Ishikawa (cell line): ENCODE data around the gene SOX10.

Source experiments
- CEBPB ChIP-seq: IDR thresholded peaks from 2 replicates; pipeline ENCODE4 v1.6.1; 2012
- EGR1 ChIP-seq: IDR thresholded peaks from 2 replicates; pipeline ENCODE4 v1.6.1; 2012
- EP300 ChIP-seq: IDR thresholded peaks from 2 replicates; pipeline ENCODE4 v1.6.1; 2012; ENCODE audit warnings: borderline replicate concordance
- MAX ChIP-seq: IDR thresholded peaks from 2 replicates; pipeline ENCODE4 v1.6.1; 2012
- NFIC ChIP-seq: IDR thresholded peaks from 2 replicates; pipeline ENCODE4 v1.6.1; 2012
- RAD21 ChIP-seq: IDR thresholded peaks from 2 replicates; pipeline ENCODE4 v1.6.1; 2012; ENCODE audit warnings: low read depth
- REST ChIP-seq: IDR thresholded peaks from 2 replicates; pipeline ENCODE4 v1.6.1; 2012; ENCODE audit warnings: low read depth, mild to moderate bottlenecking
- TAF1 ChIP-seq: IDR thresholded peaks from 2 replicates; pipeline ENCODE4 v1.6.1; 2012; ENCODE audit warnings: low read depth, mild to moderate bottlenecking
- TCF12 ChIP-seq: IDR thresholded peaks from 2 replicates; pipeline ENCODE4 v1.6.1; 2012; ENCODE audit warnings: low read depth
- TEAD4 ChIP-seq: IDR thresholded peaks from 2 replicates; pipeline ENCODE4 v1.6.1; 2012
- USF1 ChIP-seq: IDR thresholded peaks from 2 replicates; pipeline ENCODE4 v1.6.1; 2012
- YY1 ChIP-seq: IDR thresholded peaks from 2 replicates; pipeline ENCODE4 v1.6.1; 2012; ENCODE audit warnings: low read depth

- TF ChIP-seq YY1 (no peak), USF1 (no peak), REST (no peak), NFIC (no peak), TAF1 (no peak), EP300 (no peak), MAX (no peak), RAD21 (no peak), EGR1 (no peak), TEAD4 (no peak), CEBPB (no peak), TCF12 (no peak)
Measured at GRCh38 chr22:38026130-38027111, 42.1 kb upstream of the SOX10 start.
